ENCODE measurements around the gene ZNF407. TPM values are rescaled to one million over a fixed set of nuclear protein-coding genes. Genes with fewer than 3 reads are reported as not detected.

The ZNF407 gene
- total and polyA plus RNA-seq, 2 of the 13 experiments (the other 11 are each of a cell fraction or from before 2014, with no cell fraction given) = 2.3 to 8.7 TPM

DNA sequence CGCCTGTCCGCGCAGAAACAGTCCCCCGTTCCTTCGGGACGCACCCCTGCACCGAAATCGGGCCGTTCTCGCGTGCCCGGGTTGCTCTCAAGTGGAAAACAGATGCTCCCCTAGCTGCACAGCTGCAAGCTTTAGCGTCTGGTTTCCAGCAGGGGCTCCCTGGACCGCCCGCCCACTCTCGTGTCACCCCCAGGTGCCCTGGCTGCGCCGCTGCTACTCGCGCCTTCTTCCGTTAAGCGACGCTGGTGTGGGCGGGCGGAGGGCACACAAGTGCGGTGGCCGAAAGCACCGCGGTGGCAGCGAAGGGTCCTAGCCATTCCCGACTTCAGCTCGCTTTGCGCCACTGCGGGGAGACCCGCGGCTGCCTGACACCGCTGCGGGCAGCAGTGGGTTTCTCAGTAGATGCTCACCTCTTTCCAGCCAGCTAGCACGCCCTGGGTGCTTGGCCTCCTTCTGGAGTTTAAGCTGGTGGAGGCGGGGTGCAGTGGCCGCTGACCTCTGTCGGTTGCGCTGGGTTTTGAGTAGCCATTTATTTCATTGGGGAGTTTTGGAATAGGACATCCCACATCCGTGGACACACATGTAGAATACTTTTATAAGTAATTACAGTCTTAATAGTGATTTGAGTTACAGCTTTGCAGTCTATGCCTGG, 806 bp downstream of the ZNF407 start (continued):
- TF ChIP-seq, protein P1, sequence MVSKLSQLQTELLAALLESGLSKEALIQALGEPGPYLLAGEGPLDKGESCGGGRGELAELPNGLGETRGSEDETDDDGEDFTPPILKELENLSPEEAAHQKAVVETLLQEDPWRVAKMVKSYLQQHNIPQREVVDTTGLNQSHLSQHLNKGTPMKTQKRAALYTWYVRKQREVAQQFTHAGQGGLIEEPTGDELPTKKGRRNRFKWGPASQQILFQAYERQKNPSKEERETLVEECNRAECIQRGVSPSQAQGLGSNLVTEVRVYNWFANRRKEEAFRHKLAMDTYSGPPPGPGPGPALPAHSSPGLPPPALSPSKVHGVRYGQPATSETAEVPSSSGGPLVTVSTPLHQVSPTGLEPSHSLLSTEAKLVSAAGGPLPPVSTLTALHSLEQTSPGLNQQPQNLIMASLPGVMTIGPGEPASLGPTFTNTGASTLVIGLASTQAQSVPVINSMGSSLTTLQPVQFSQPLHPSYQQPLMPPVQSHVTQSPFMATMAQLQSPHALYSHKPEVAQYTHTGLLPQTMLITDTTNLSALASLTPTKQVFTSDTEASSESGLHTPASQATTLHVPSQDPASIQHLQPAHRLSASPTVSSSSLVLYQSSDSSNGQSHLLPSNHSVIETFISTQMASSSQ (IDR thresholded peaks at IDR 0.05; ENCODE audit: low read depth) = no peak
- TF ChIP-seq, protein P1 (CRISPR knock-in tag; IDR thresholded peaks at IDR 0.05; ENCODE audit: borderline replicate concordance) = no peak
- TF ChIP-seq, protein P2, sequence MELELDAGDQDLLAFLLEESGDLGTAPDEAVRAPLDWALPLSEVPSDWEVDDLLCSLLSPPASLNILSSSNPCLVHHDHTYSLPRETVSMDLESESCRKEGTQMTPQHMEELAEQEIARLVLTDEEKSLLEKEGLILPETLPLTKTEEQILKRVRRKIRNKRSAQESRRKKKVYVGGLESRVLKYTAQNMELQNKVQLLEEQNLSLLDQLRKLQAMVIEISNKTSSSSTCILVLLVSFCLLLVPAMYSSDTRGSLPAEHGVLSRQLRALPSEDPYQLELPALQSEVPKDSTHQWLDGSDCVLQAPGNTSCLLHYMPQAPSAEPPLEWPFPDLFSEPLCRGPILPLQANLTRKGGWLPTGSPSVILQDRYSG (CRISPR knock-in tag; IDR thresholded peaks at IDR 0.05) = no peak
- TF ChIP-seq, protein P3, sequence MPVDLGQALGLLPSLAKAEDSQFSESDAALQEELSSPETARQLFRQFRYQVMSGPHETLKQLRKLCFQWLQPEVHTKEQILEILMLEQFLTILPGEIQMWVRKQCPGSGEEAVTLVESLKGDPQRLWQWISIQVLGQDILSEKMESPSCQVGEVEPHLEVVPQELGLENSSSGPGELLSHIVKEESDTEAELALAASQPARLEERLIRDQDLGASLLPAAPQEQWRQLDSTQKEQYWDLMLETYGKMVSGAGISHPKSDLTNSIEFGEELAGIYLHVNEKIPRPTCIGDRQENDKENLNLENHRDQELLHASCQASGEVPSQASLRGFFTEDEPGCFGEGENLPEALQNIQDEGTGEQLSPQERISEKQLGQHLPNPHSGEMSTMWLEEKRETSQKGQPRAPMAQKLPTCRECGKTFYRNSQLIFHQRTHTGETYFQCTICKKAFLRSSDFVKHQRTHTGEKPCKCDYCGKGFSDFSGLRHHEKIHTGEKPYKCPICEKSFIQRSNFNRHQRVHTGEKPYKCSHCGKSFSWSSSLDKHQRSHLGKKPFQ (CRISPR knock-in tag; IDR thresholded peaks at IDR 0.05; ENCODE audit: insufficient replicate concordance) = no peak
- TF ChIP-seq, protein P4, sequence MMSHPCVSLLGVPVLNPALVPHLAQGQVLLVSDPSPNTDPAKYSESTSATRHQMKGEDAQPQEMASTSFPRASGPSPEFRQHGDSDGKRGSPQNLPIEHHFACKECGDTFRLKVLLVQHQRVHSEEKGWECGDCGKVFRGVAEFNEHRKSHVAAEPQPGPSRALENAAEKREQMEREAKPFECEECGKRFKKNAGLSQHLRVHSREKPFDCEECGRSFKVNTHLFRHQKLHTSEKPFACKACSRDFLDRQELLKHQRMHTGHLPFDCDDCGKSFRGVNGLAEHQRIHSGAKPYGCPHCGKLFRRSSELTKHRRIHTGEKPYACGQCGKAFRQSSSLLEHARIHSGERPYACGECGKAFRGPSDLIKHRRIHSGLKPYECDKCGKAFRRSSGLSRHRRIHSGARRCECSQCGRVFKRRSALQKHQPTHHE (CRISPR knock-in tag; IDR thresholded peaks at IDR 0.05; ENCODE audit: borderline replicate concordance) = no peak
- peak; percentile 16; the same call in 1 of the 2 replicates for TF ChIP-seq HNF4A (CRISPR knock-in tag; IDR thresholded peaks at IDR 0.05)
- no peak for TF ChIP-seq RBAK (CRISPR knock-in tag; IDR thresholded peaks at IDR 0.05)
- TF ChIP-seq HIVEP1 (CRISPR knock-in tag; IDR thresholded peaks at IDR 0.05) = no peak
- no peak for TF ChIP-seq ARNTL (CRISPR knock-in tag; IDR thresholded peaks at IDR 0.05)
- TF ChIP-seq TOE1 (CRISPR knock-in tag; IDR thresholded peaks at IDR 0.05) = no peak
- TF ChIP-seq, protein P5, sequence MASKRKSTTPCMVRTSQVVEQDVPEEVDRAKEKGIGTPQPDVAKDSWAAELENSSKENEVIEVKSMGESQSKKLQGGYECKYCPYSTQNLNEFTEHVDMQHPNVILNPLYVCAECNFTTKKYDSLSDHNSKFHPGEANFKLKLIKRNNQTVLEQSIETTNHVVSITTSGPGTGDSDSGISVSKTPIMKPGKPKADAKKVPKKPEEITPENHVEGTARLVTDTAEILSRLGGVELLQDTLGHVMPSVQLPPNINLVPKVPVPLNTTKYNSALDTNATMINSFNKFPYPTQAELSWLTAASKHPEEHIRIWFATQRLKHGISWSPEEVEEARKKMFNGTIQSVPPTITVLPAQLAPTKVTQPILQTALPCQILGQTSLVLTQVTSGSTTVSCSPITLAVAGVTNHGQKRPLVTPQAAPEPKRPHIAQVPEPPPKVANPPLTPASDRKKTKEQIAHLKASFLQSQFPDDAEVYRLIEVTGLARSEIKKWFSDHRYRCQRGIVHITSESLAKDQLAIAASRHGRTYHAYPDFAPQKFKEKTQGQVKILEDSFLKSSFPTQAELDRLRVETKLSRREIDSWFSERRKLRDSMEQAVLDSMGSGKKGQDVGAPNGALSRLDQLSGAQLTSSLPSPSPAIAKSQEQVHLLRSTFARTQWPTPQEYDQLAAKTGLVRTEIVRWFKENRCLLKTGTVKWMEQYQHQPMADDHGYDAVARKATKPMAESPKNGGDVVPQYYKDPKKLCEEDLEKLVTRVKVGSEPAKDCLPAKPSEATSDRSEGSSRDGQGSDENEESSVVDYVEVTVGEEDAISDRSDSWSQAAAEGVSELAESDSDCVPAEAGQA (IDR thresholded peaks at IDR 0.05; ENCODE audit: low read depth) = no peak
- TF ChIP-seq, protein P5 (CRISPR knock-in tag; IDR thresholded peaks at IDR 0.05; ENCODE audit: borderline replicate concordance) = no peak
- peak; percentile 64 for TF ChIP-seq POLR2G (IDR thresholded peaks at IDR 0.05; ENCODE audit: low read depth, low read length)
- TF ChIP-seq IRF2 (CRISPR knock-in tag; IDR thresholded peaks at IDR 0.05) = no peak; the same call in 1 of the 2 replicates
- no peak for TF ChIP-seq HDAC6 (IDR thresholded peaks at IDR 0.05; ENCODE audit: low read depth, low read length)
- TF ChIP-seq XRCC5 (optimal IDR thresholded peaks at IDR 0.05; ENCODE audit: low read length) = peak; percentile 52
